ENCODE measurements around the gene ITPRIP.

DNA sequence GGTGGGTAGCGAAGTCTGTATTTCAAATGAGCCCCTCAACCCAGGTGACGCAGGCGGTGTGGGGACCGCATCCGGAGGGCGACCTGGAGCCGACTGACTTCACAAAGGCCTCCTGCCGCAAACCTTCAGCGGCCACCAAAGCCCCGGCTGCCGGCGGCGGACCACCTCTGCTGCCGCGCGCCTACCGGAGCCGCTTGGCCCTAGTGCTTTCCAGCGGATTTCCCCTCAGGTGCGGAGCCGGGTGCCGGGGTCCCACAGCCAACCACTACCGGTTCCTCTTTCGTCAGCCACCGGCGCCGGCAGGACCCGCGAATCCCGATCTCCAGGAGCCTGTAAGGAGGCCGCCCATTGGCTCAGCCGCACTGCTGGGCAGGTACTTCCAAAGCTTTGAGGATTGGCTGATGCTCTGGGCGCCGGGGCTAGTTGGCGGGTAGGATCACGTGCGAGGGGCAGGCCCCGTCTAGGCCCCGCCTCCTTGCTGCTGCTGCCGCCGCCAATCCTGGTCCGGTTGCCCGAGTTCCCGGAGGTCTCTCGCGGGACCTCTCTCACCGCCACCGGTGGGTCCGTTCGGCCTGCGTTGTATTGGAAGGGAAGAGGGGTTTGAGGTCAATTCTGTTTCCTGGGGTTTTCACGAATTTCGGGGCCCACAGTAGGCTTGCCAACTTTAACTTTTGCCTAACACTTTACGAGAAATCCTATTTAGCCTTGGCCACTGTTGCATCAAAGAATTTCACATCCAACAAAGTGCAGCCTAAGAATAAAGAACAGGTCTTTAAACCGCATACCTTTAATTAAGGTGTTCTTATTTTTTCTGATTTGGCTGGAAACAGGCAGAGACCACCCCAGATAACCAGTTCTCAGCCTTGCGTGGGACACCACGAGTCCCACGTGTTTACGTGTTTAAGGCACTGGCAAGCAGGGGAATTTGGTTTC lies 69.3 kb downstream of the ITPRIP start, which contains the start of gene GSTO2:
- TF ChIP-seq, protein P1, sequence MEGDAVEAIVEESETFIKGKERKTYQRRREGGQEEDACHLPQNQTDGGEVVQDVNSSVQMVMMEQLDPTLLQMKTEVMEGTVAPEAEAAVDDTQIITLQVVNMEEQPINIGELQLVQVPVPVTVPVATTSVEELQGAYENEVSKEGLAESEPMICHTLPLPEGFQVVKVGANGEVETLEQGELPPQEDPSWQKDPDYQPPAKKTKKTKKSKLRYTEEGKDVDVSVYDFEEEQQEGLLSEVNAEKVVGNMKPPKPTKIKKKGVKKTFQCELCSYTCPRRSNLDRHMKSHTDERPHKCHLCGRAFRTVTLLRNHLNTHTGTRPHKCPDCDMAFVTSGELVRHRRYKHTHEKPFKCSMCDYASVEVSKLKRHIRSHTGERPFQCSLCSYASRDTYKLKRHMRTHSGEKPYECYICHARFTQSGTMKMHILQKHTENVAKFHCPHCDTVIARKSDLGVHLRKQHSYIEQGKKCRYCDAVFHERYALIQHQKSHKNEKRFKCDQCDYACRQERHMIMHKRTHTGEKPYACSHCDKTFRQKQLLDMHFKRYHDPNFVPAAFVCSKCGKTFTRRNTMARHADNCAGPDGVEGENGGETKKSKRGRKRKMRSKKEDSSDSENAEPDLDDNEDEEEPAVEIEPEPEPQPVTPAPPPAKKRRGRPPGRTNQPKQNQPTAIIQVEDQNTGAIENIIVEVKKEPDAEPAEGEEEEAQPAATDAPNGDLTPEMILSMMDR (IDR thresholded peaks at IDR 0.05) = no peak
- TF ChIP-seq EP300 (IDR thresholded peaks at IDR 0.05) = no peak
- peak; percentile 85 for TF ChIP-seq POLR2A (IDR thresholded peaks at IDR 0.05)
